HL-60/S4 (cell line): Measurements from ENCODE around the gene AKAP6.

Experiments
- in situ Hi-C: fragments of 300-500 bp; cut with MboI; formaldehyde crosslinking; loops from 2 replicates; pipeline ENCODE4 v1.14.3; 2022; ENCODE audit warnings: low sequenced_read_pairs

Gene AKAP6

DNA sequence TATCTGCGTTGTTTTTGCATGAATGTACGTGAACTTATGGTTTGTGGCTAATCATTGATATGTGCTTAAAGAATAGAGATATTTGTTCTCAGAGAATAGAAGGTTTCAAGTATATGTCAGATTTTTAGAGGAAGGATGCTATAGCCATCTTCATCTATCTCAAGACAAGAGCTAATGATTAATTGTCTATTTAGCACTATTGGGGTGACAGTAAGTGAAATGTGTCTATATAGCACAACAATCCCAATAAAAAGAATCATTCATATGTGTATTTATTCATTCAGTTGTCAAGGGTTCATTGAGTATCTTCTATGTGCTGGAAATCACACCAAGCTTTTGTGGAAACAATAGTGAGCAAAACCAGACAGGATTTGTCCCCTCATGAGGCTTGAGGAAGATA, 310.1 kb downstream of the AKAP6 start:
- in situ Hi-C loops = no loop called here

DNA sequence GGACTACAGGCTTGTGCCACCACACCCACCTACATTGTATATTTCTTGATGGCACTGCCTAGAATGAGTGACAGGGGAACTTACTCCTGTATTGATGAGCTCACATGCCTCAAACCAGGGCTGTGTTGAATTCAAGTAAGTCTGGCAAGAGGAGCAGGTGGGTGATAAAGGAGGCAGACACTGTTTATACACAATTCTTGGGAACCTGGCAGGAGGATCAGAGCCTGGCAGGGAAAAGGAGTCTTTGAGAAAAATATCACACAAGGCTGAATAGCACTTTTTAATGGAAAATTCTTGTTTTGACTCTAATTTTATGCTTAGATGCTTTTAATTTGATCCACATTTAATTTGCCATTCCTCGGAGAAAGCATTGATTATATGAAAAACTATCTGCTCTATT, 316.5 kb downstream of the AKAP6 start:
- in situ Hi-C loops = no loop called here

DNA sequence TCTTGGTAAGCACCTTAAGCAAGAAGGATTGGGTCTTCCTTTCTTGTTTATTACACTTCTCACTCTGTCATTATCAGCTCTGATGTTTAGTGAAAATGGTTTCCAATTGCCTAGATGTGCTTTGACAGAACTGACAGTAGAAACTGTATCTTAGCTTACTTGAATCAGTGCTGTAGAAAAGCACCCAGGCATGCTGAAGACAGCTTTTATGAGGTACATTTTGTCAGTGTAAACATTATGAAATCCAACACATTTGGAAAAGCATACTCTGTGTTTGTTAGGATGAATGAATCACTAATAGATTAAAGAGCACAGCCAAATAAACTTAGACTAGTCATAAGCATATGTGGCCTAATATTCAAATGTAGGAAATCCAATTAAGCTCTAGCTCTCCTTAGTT, 319.3 kb downstream of the AKAP6 start:
- in situ Hi-C loops = no loop called here

DNA sequence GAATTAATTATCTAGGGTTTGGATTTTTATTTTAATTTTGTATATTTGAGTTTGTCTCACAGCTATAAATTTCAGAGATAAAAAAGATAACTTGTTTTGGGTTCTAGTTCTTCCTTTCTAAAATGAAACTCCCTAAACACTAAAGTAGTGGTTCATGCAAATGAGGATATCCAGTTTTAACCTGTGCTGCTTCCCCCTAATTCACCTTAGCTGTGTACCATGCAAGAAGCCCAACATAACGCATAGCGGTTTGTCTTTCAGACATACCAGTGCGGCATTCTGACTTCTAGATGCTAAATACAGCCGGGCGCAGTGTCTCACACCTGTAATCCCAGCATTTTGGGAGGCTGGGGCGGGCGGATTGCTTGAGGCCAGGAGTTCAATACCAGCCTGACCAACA, 320.9 kb downstream of the AKAP6 start:
- in situ Hi-C loops = no loop called here

DNA sequence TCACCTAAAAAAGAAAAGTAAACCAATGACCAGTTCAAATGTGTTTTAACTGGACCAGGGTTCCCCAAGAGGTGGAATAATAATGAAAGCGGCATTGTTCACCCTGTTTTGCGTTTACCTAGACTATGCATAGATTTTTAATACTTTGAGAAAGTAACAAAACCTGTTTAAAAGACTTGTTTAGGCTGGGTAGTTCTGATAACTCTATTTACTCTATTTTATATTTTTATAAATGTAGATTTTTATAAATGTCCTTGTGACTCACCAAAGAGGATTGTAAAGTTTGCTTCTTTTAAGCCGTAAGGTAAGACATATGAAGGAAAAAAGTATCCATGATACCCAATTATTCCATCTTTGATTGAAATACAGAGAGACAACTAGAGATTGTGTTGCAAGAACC, 321.6 kb downstream of the AKAP6 start:
- in situ Hi-C loops = no loop called here

DNA sequence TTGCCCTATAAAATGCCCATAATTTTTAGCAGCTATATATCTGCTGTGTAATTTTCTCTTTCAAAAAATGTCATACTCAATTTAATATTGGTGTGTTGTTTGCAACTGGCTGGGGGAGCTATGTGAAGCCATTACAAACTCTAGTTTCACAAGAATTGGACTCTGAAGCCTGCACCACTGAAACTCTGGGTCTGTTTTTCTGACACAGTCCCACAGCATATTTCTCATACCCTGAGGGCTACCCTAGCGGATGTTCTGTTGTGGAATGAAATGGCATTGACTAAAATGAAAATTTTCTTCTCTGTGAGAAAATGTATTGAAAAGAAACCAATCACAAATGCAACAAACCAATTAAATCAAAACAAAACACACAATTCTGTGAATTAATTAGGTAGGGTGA, 325.0 kb downstream of the AKAP6 start:
- in situ Hi-C loops = no loop called here

DNA sequence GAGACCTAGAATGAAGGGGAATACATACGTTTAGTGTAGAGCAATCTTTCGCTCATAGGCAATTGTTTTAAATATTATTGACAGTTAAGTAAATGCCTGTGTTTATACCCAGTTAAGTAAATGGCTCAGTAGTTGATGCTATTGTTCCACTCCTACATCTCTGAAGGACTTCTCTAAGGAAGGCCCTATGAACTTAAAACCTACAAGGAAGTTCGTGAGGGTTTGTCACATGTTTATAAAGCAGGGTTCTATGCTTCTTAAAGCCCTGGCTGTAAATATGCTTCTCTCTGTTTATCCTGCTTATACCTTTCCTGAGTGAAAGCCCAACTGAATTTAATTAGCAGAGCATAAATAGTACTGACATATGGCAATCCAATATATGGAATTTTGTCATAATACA, 327.5 kb downstream of the AKAP6 start:
- in situ Hi-C loops = no loop called here

DNA sequence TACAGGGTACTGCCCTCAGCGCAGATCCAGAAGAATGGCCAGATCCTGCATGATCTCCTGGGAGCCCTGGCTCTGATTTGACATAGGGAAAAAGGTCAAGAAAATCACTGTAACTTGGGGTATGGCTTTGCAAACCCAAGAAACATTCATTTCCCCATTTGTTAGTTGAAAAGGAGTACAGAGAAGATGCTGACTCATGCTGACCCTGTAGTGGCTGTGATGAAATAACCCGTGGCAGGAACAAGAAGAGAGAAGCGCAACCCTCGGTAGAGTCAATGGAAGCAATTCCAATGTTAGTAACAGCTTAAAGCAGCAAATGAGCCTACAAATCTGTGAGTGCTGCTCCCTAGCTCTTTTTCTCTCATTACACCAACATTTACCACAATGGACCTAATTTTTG, 328.0 kb downstream of the AKAP6 start:
- in situ Hi-C loops = no loop called here

DNA sequence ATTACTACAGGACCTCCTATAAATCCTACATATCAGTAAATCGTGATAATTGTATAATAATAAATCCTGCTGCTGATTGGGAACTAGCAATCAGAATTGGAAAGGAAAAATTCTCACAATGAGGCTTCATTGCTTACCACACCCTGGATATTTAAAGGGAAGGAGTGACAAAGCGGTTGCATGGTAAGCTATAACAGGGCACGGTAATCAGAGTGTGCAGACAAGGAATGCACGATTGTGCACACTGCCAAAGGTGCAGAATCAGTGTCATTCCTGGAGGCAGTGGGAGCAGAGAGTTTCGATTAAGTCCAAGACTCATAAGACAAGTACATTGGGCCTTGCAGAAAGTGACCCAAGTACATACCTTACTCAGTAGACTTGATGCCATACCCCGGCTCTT, 332.1 kb downstream of the AKAP6 start:
- in situ Hi-C loops = no loop called here

DNA sequence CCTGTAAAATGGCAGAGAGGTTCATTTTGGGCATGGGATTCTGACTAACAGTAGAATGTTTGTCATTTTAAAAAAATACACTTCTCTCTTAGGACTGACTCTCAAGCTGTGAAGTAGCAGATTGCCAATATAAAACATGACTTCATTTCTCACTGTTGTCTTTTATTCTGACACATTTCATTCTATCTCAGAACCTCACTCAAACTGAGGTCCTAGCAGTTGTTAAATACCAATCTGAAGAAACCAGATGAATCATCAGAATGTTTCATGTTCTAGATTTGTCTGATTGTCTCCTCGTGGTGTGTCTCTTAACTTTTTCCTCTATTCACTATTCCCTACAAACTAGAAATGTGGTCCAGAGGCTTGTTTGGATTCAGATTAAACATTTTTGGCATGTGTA, 333.1 kb downstream of the AKAP6 start:
- in situ Hi-C loops = no loop called here

DNA sequence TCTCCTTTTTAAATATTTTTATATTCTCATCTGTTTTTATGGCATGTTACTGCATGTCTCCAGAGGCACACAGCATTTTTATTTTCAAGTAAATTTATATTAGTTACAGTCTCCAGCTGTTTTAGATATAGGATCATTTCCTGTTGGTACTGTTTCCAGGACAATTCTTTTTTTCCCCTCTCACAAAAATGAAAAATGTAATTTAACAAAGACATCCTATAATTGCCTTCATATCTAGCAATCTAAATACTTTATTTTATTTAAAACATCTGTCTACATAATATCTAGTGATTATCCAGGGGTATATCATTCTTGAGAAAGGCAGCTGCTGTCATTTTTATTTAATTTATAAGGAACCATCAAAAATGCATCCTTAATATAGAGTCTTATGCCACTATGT, 337.2 kb downstream of the AKAP6 start:
- in situ Hi-C loops = no loop called here

DNA sequence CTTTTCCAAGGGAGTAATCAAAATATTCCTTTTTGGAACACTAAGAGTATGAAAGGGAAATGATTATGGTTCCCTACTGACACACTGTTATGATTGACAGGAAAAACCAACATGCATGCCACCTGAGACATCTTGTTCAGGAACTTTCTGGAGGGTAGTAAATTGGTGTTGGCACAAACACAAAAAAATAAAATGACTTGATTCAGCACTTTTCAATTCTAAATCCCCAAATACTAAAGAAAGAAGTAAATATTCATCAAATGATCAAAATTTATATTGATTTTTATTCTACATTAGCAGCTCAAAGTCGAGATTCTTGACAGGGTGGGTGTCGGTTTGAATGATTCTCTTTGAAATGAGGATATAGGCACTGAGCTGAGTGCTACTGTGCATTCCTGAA, 338.2 kb downstream of the AKAP6 start:
- in situ Hi-C loops = no loop called here

DNA sequence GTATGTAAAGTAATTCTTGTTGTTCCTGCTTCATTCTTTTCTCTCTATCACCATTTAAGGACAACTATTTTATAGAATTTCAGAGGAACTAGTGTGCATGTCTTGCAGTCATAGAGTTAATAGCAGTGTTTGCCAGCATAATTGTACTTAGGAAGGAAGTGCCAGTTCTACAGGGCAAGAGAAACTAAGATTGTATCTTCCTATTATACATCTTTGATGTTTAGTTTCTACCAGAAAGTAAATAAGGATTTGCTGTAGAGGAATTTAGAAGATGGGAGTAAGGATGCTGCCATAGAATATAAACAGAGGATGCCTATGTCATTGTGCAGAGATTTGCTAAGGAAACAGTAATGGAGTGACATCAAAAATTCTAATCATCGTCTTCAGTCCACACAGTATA, 338.7 kb downstream of the AKAP6 start:
- in situ Hi-C loops = no loop called here

DNA sequence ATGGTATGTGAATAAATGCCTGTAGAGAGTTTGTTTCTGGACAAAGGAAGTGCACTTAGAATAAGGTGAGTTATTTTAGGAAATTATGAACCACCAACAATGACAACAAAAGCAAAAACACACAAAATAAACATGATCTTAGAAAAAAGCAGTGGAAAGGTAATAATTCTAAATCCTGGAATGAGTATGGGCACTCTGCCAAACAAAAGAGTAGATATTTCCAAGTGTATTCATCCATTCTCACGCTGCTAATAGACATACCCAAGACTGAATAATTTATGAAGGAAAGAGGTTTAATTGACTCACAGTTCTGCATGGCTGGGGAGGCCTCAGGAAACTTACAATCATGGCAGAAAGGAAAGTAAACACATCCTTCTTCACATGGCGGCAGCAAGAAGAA, 340.3 kb downstream of the AKAP6 start:
- in situ Hi-C loops = no loop called here

DNA sequence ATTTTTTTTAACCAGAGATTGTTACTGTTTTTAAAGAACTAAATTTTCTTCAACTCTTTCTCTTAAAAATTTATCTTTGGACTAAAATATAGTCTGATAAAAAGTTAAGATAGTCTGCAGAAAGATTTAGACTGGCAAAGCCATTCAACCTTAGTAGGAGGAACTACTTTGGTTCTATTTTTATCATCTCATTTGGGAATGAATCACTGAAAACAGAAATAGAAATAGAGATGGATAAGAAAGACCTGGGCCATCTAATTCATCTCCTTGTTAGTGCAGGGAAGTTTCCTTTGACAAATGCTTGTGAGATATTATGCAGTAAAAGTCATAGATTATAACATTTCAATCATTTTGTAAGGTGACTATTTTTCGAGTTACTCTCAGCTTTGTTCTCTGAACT, 346.3 kb downstream of the AKAP6 start:
- in situ Hi-C loops = no loop called here

DNA sequence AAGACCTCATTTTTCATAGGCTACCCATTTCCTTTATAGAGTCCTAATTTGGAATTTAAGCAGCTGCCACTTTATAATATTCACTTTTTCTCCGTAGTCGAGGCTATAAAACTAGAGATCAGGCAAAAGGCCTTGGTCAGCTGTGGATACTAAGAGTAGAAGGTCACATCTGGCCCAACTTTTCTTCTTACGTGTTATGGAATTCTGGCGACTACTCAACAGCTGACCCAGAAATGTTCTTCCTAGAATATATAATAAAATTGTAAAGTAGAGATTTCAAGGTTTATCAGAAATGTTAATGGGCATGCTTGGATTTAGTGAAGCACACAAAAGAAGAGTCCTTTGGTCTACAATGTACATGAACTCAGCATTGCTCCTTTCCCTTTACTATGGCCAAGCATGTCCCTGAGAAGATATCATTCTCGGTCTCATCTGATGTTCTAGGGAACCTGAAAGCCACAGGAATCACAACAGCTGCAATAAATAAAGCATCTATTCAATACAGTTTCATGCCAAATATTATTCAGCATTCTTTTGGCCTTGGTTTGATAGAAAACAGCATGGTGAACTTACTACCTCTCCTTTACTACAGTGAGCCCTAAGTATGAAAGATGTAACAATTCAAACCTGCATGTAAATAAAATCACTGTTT, 348.2 kb downstream of the AKAP6 start:
- in situ Hi-C loops = no loop called here

DNA sequence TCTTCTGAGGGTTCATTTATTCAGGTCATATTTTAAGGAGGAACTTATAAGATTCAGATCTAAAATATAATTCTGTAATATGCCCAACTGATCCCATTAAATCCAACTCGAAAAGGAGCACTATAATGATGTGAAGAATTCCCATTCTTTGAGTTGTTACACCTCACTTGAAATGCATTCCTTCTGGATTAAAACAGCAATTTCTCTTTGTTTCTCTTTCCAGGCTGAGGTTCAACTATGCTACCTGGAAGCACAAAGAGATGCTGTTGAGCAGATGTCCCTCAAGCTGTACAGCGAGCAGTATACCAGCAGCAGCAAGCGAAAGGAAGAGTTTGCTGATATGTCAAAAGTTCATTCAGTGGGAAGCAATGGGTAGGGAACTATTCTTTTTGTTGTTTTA, 349.0 kb downstream of the AKAP6 start:
- in situ Hi-C loops = no loop called here

DNA sequence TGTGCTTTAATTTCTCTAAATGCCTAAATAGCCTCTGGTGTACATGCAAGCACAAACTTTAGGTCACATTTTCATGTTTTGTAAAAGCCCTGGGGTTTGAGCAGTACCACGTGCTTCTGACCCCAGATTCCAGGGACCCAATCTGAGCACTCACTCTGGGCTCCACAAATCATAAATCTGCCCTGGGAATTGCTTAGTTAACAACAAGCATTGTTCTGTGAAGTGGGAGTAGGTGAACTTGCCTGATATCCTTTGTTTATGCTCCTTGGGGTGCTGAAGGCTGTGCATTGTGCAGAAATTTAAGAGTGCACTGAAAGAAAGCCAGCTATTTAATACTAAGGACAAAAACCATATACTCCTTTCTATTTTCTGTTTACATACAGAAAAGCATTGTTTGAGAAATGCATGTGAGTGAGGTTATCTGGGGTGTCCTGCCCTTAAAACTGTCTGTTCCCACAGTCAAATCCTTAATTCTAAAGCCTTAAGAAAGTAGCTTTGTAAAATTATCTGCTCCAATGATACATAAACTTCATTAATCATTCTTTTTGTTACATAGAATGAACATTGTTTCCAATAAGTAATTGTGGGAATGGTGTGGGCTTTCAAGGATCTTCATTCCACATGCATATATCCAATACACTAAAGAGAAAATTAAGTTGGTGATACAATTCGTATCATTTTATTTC, 351.0 kb downstream of the AKAP6 start:
- in situ Hi-C loops = no loop called here

DNA sequence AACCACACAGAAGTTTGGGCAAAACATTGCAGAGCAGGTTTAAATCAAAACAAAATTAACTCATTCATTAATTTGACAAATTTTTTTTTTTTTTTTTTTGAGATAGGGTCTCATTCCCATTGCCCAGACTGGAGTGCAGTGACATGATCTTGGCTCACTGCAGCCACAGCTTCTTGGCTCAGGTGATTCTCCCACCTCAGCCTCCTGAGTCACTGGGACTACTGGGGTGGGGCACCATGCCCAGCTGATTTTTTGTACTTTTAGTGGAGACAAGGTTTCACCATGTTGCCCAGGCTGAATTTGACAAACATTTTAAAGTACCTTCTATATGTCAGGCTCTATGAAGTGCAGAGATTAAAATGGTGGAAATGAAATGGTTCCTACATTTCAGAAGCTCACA, 352.5 kb downstream of the AKAP6 start:
- in situ Hi-C loops = no loop called here

DNA sequence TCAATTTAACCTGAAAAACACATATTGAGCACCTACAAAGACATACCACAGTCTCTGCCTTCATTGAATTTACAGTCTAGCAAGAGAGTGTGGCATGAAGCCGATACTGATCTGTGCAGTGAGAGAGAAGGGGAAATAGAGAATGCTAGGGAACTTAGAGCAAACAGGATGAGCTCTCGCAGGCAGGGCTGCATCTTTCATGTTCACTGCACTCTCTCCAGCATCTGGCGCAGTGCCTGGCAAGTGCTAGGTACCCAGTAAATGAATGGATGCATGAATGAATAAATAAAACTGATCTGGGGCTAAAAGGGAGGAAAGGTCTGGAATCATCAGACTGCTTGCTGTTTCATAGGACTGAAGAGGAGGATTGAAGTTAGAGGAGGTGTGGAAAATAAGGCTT, 353.1 kb downstream of the AKAP6 start:
- in situ Hi-C loops = no loop called here

DNA sequence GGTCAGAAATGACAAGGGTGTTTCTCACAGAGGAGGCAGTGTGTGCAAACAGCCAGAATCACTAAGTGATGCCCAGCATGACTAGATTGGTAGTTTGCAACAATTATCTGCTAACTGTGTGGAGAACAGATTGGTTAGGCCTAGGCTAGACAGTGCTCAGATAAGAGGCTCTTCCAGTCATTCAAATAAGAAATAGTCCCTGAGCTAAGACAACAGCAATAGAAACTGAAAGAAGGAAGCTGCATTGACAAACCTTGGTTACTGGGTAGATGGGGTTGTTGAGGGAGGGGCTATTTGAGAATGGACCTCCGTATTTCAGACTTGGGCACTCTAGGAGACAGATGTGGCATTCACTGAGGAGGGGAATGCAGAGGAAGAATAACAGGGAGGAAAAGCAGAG, 354.6 kb downstream of the AKAP6 start:
- in situ Hi-C loops = no loop called here

DNA sequence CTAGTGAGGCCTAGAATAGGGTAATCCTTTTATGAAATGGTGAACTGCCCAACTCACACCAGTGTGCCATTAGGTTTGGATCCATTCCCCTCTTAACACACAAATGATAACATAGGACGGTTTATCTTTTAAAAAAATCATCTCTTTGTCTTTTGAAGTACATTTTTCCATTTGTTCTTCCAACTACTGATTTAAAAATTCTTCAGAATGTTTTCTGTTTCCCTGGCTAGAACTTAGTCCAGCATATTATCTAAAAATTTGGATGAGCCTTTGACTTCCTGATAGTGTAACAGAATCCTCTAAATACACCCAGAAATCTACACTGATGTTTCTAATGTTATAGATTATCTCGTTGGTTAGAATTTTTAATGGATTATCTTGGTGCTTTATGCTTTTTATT, 359.8 kb downstream of the AKAP6 start:
- in situ Hi-C loops = no loop called here

DNA sequence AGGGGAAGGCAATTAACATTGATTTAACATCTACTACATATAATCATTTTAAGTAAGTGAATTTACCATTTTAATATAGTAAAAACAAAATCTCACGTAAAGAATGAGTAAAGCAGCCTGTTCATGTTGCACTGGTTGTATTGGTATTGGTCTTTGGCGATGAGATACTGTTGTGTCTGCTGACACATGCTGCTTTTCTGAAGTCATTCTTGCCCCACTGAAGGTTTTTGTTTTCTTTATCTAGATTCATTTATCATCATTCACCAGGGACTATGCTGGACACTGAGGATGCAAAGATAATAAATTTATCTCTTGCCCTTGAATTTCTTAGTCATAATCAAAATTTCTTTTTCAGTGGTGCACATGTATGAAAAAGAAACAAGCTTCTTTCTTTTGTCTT, 363.3 kb downstream of the AKAP6 start:
- in situ Hi-C loops = no loop called here
